ENCODE results near the gene PPP2R5B.

GRCh38 chr11:64888729-64889511 is 35.6 kb upstream of the PPP2R5B start:
- TF ChIP-seq CTCF (conservative IDR thresholded peaks at IDR 0.05 in 1 of 2, IDR thresholded peaks at IDR 0.05 in 1 of 2; ENCODE audit: extremely low read depth in 1 of 2, insufficient read depth in 1 of 2, low read depth in 1 of 2, low read length in 2 of 2) (no peak), EZH2 (IDR thresholded peaks at IDR 0.05; ENCODE audit: borderline replicate concordance, low read length) (no peak)

Measured in mammary epithelial cell (primary cell).